ENCODE measurements around the gene NIP7. TPM values are rescaled to one million over a fixed set of nuclear protein-coding genes. Genes with fewer than 3 reads are reported as not detected.

The NIP7 gene
- total RNA-seq, 1 donor from 2014 or later = 23.7 TPM

GRCh38 chr16:69366431-69366830 is 26.9 kb downstream of the NIP7 start:
- Mint-ChIP-seq H3K4me1 (no peaks in the 10 kb centered on the region), H3K27me3 (ENCODE audit: insufficient read depth, low read depth) (peaks cover 12% of the 10 kb centered on the region), H3K36me3 (peaks cover 35% of the 10 kb centered on the region), H3K27ac (no peak overlapping the region), H3K9me3 (no peaks in the 10 kb centered on the region), H3K4me3 (no peak overlapping the region)
- H3K9ac ChIP-seq = no peak overlapping the region
- no peak overlapping the region for H3K4me2 ChIP-seq
- peaks cover 8% of the 10 kb centered on the region for H3K36me3 ChIP-seq
- no peak overlapping the region for H3K4me3 ChIP-seq
- H3F3A ChIP-seq (ENCODE audit: low read depth) = no peaks in the 10 kb centered on the region
- no peaks in the 10 kb centered on the region for H3K9me3 ChIP-seq (ENCODE audit: low read depth)
- no peaks in the 10 kb centered on the region for H3K79me2 ChIP-seq (ENCODE audit: low read depth)
- no peak overlapping the region for H2AFZ ChIP-seq (replicated peaks)
- H4K20me1 ChIP-seq (ENCODE audit: low read depth) = peaks cover 6% of the 10 kb centered on the region
- H3K27ac ChIP-seq = no peak overlapping the region
- H3K27me3 ChIP-seq = no peaks in the 10 kb centered on the region
- H3K4me1 ChIP-seq = no peaks in the 10 kb centered on the region
- no peak for DNase-seq (ENCODE audit: low spot score)
- TF ChIP-seq EZH2phosphoT487 (IDR thresholded peaks at IDR 0.05) (no peak), EZH2 (IDR thresholded peaks at IDR 0.05) (no peak), CTCF (IDR thresholded peaks at IDR 0.05) (no peak)

- Histone ChIP-seq H3K9ac (no peak overlapping the region), H3K9me3 (ENCODE audit: low read depth) (no peaks in the 10 kb centered on the region), H3K4me3 (no peak overlapping the region), H3F3A (ENCODE audit: low read depth) (no peaks in the 10 kb centered on the region), H3K4me2 (no peak overlapping the region), H3K4me1 (no peaks in the 10 kb centered on the region), H3K36me3 (peaks cover 16% of the 10 kb centered on the region), H3K27me3 (no peaks in the 10 kb centered on the region), H3K27ac (no peak overlapping the region), H2AFZ (replicated peaks) (no peak overlapping the region), H4K20me1 (ENCODE audit: low read depth) (peaks cover 14% of the 10 kb centered on the region), H3K79me2 (ENCODE audit: low read depth) (no peaks in the 10 kb centered on the region)
- H3K27me3 Mint-ChIP-seq (ENCODE audit: insufficient read depth, low read depth) = peaks cover 12% of the 10 kb centered on the region
- H3K27ac Mint-ChIP-seq = no peak overlapping the region
- H3K4me1 Mint-ChIP-seq = no peaks in the 10 kb centered on the region
- DNase-seq (ENCODE audit: low spot score) = no peak
- no peaks in the 10 kb centered on the region for H3K9me3 Mint-ChIP-seq
- no peak overlapping the region for H3K4me3 Mint-ChIP-seq
- TF ChIP-seq CTCF (IDR thresholded peaks at IDR 0.05) = no peak
- TF ChIP-seq EZH2 (IDR thresholded peaks at IDR 0.05) = no peak
- TF ChIP-seq EZH2phosphoT487 (IDR thresholded peaks at IDR 0.05) = no peak
- peaks cover 36% of the 10 kb centered on the region for H3K36me3 Mint-ChIP-seq
These were observed 28.4 kb downstream of the NIP7 start for GRCh38 chr16:69367980-69368379.

- no peak for TF ChIP-seq EZH2 (IDR thresholded peaks at IDR 0.05)
- Mint-ChIP-seq H3K27ac (no peak overlapping the region), H3K4me1 (no peaks in the 10 kb centered on the region), H3K4me3 (no peak overlapping the region), H3K27me3 (ENCODE audit: insufficient read depth, low read depth) (peaks cover 10% of the 10 kb centered on the region), H3K36me3 (peaks cover 38% of the 10 kb centered on the region), H3K9me3 (no peaks in the 10 kb centered on the region)
- Histone ChIP-seq H3K4me1 (no peaks in the 10 kb centered on the region), H3K27ac (no peak overlapping the region), H3K36me3 (peaks cover 16% of the 10 kb centered on the region), H3K27me3 (no peaks in the 10 kb centered on the region), H4K20me1 (ENCODE audit: low read depth) (peaks cover 15% of the 10 kb centered on the region), H3K4me3 (no peak overlapping the region), H3K79me2 (ENCODE audit: low read depth) (no peaks in the 10 kb centered on the region), H3K9ac (no peak overlapping the region), H2AFZ (replicated peaks) (no peak overlapping the region), H3F3A (ENCODE audit: low read depth) (no peaks in the 10 kb centered on the region), H3K9me3 (ENCODE audit: low read depth) (no peaks in the 10 kb centered on the region), H3K4me2 (no peak overlapping the region)
- DNase-seq (ENCODE audit: low spot score) = no peak
These were observed 29.3 kb downstream of the NIP7 start for GRCh38 chr16:69368866-69369265.

- Histone ChIP-seq H3K27ac (no peak overlapping the region), H3K9ac (no peak overlapping the region), H3K4me1 (no peaks in the 10 kb centered on the region), H4K20me1 (ENCODE audit: low read depth) (peaks cover 9% of the 10 kb centered on the region), H3K4me3 (no peak overlapping the region), H3K9me3 (ENCODE audit: low read depth) (no peaks in the 10 kb centered on the region), H3K27me3 (no peaks in the 10 kb centered on the region), H3K4me2 (no peak overlapping the region), H3K79me2 (ENCODE audit: low read depth) (no peaks in the 10 kb centered on the region), H3F3A (ENCODE audit: low read depth) (no peaks in the 10 kb centered on the region), H3K36me3 (peaks cover 16% of the 10 kb centered on the region), H2AFZ (replicated peaks) (no peak overlapping the region)
- H3K4me3 Mint-ChIP-seq = no peak overlapping the region
- H3K27me3 Mint-ChIP-seq (ENCODE audit: insufficient read depth, low read depth) = peaks cover 3% of the 10 kb centered on the region
- H3K4me1 Mint-ChIP-seq = no peaks in the 10 kb centered on the region
- H3K36me3 Mint-ChIP-seq = peaks cover 29% of the 10 kb centered on the region
- H3K9me3 Mint-ChIP-seq = no peaks in the 10 kb centered on the region
- no peak overlapping the region for H3K27ac Mint-ChIP-seq
- DNase-seq (ENCODE audit: low spot score) = no peak
- TF ChIP-seq EZH2 (IDR thresholded peaks at IDR 0.05) = no peak
- no peak for TF ChIP-seq EZH2phosphoT487 (IDR thresholded peaks at IDR 0.05)
- TF ChIP-seq CTCF (IDR thresholded peaks at IDR 0.05) = no peak
These were observed 32.0 kb downstream of the NIP7 start for GRCh38 chr16:69371564-69371963.

All from neural progenitor cell (in vitro differentiated cells).